OCI-LY3 (cell line): ENCODE data around the gene ARHGEF4.

Experiments used
- CTCF ChIP-seq: fragments of 200-600, 300-600 bp; sonication (generic); IDR thresholded peaks from 2 replicates; pipeline ENCODE4 v1.5.1; 2014; ENCODE audit warnings: antibody characterized with exemption, low read length, low read depth
- EZH2phosphoT487 ChIP-seq: fragments of 200-600 bp; shearing (Covaris generic); IDR thresholded peaks from 2 replicates; pipeline ENCODE4 v1.6.1; 2018; ENCODE audit warnings: antibody characterized with exemption, mixed run types, low read depth

GRCh38 chr2:130818809-130819208 lies 17.9 kb upstream of the ARHGEF4 start:
- no peak for TF ChIP-seq CTCF
- TF ChIP-seq EZH2phosphoT487 = no peak
